ENCODE data around the gene MDFIC2.
"Not testable (repeated sequence)": the region's sequence is repeated elsewhere in the genome, so short reads cannot be mapped to it uniquely, and the experiment has no call there.

MDFIC2 gene

GRCh38 chr3:70342149-70342548, 29.7 kb upstream of the MDFIC2 start:
- intact Hi-C loops (cut with DNase I; ENCODE audit: low total_unique reads): no loop called here

GRCh38 chr3:70336885-70337284, 24.4 kb upstream of the MDFIC2 start:
- H3K4me3 ChIP-seq; H3K27ac ChIP-seq; DNase-seq; H3K4me1 ChIP-seq; H3K9me3 ChIP-seq; intact Hi-C loops (cut with DNase I; ENCODE audit: low total_unique reads); H3K27me3 ChIP-seq; H3K36me3 ChIP-seq: not testable (repeated sequence)

More at GRCh38 chr3:70342149-70342548, 29.7 kb upstream of the MDFIC2 start:
- no peak for TF ChIP-seq CTCF (IDR thresholded peaks at IDR 0.05)
- no peaks in the 10 kb centered on the region for H3K27me3 ChIP-seq
- no peak overlapping the region for H3K27ac ChIP-seq
- no peaks in the 10 kb centered on the region for H3K9me3 ChIP-seq
- no peak for DNase-seq
- no peak overlapping the region for H3K4me3 ChIP-seq
- H3K36me3 ChIP-seq: no peaks in the 10 kb centered on the region
- peaks cover 0 to 14% (median 5%) of the 10 kb centered on the region in 4 donors for H3K4me1 ChIP-seq

- DNase-seq: no peak
- Histone ChIP-seq H3K27me3 (no peaks in the 10 kb centered on the region), H3K4me3 (no peak overlapping the region), H3K9me3 (no peaks in the 10 kb centered on the region), H3K4me1 (no peaks in the 10 kb centered on the region), H3K27ac (no peak overlapping the region), H3K36me3 (no peaks in the 10 kb centered on the region)
- intact Hi-C loops (cut with DNase I; ENCODE audit: low total_unique reads): no loop called here
- TF ChIP-seq CTCF (IDR thresholded peaks at IDR 0.05): no peak
These were observed 20.6 kb upstream of the MDFIC2 start for GRCh38 chr3:70333080-70333479.

- Histone ChIP-seq H3K36me3 (no peaks in the 10 kb centered on the region), H3K4me1 (no peaks in the 10 kb centered on the region), H3K27ac (no peak overlapping the region), H3K4me3 (no peak overlapping the region), H3K27me3 (no peaks in the 10 kb centered on the region), H3K9me3 (peaks cover 0 to 7% (median 0%) of the 10 kb centered on the region in 3 donors)
- DNase-seq: no peak
- no peak for TF ChIP-seq CTCF (IDR thresholded peaks at IDR 0.05)
- intact Hi-C loops (cut with DNase I; ENCODE audit: low total_unique reads): no loop called here
These were observed 2.6 kb upstream of the MDFIC2 start for GRCh38 chr3:70315021-70315420.

GRCh38 chr3:70310809-70311208, 1.6 kb downstream of the MDFIC2 start:
- TF ChIP-seq CTCF (IDR thresholded peaks at IDR 0.05): no peak
- Histone ChIP-seq H3K27ac (no peak overlapping the region), H3K27me3 (no peaks in the 10 kb centered on the region), H3K9me3 (no peaks in the 10 kb centered on the region), H3K36me3 (no peaks in the 10 kb centered on the region), H3K4me1 (peaks cover 0 to 4% (median 0%) of the 10 kb centered on the region in 4 donors), H3K4me3 (no peak overlapping the region)
- DNase-seq: no peak
- intact Hi-C loops (cut with DNase I; ENCODE audit: low total_unique reads): no loop called here

GRCh38 chr3:70309591-70309990, 2.8 kb downstream of the MDFIC2 start:
- no peaks in the 10 kb centered on the region for H3K36me3 ChIP-seq
- no peak for TF ChIP-seq CTCF (IDR thresholded peaks at IDR 0.05)
- H3K27ac ChIP-seq: no peak overlapping the region
- no peak overlapping the region for H3K4me3 ChIP-seq
- no peaks in the 10 kb centered on the region for H3K9me3 ChIP-seq
- intact Hi-C loops (cut with DNase I; ENCODE audit: low total_unique reads): no loop called here
- H3K27me3 ChIP-seq: no peaks in the 10 kb centered on the region
- DNase-seq: no peak
- H3K4me1 ChIP-seq: peaks cover 0 to 4% (median 0%) of the 10 kb centered on the region in 4 donors
